NCI-H446 treated with DMSO at 0.1 percent for 48 hours (cell line): ENCODE data around the gene GALE.
"Not testable (repeated sequence)": the region's sequence is repeated elsewhere in the genome, so short reads cannot be mapped to it uniquely, and the experiment has no call there.

ENCODE experiments used
- DNase-seq: peaks from one replicate; lab custom pipeline; 2025; lab: John Stamatoyannopoulos, UW

GALE gene

GRCh38 chr1:23809751-23810171, 9.2 kb upstream of the GALE start:
- DNase-seq = peak; percentile 61

GRCh38 chr1:23807453-23807852, 6.9 kb upstream of the GALE start:
- DNase-seq = no peak

- no peak for DNase-seq
Observed at GRCh38 chr1:23806280-23806679, 5.7 kb upstream of the GALE start.

GRCh38 chr1:23805025-23805424, 4.5 kb upstream of the GALE start:
- no peak for DNase-seq

- no peak for DNase-seq
Observed at GRCh38 chr1:23804183-23804835, 3.8 kb upstream of the GALE start.

- no peak for DNase-seq
Observed at GRCh38 chr1:23803674-23804073, 3.1 kb upstream of the GALE start.

GRCh38 chr1:23802809-23803342, 2.3 kb upstream of the GALE start:
- not testable (repeated sequence) for DNase-seq

- DNase-seq = no peak
Observed at GRCh38 chr1:23801876-23802275, 1.3 kb upstream of the GALE start.

- no peak for DNase-seq
Observed at GRCh38 chr1:23801338-23801748, 789 bp upstream of the GALE start.

GRCh38 chr1:23799570-23800399, 769 bp downstream of the GALE start:
- no peak for DNase-seq

- DNase-seq = no peak
Observed at GRCh38 chr1:23799255-23799569, 1.3 kb downstream of the GALE start.

- no peak for DNase-seq
Observed at GRCh38 chr1:23798662-23799142, 1.9 kb downstream of the GALE start.

GRCh38 chr1:23797478-23798448, 2.8 kb downstream of the GALE start:
- no peak for DNase-seq

GRCh38 chr1:23796466-23797271, 3.9 kb downstream of the GALE start:
- DNase-seq = no peak

GRCh38 chr1:23795676-23796465, 4.7 kb downstream of the GALE start:
- no peak for DNase-seq

- not testable (repeated sequence) for DNase-seq
Observed at GRCh38 chr1:23794732-23795182, 5.8 kb downstream of the GALE start.

GRCh38 chr1:23793861-23794731, 6.5 kb downstream of the GALE start:
- no peak for DNase-seq

- DNase-seq = no peak
Observed at GRCh38 chr1:23793018-23793781, 7.4 kb downstream of the GALE start.
